CD4-positive, alpha-beta T cell treated with Interleukin-15 for 1 hour (primary cell): Measurements from ENCODE around the gene IL1RN.
A peak's percentile ranks its signal among the peaks of the same experiment; 100 is the strongest.
"Not testable (repeated sequence)": the region's sequence is repeated elsewhere in the genome, so short reads cannot be mapped to it uniquely, and the experiment has no call there.

ENCODE experiments used
- DNase-seq: peaks from one replicate; pipeline ENCODE4 v3.0.0-alpha.2; 2020

Gene IL1RN

GRCh38 chr2:113126845-113127645, at the start of gene IL1RN:
Gene IL1RN (plus strand): TSS chr2:113127598. CDS start chr2:113127625, 27 bp downstream.
- peak; percentile 65 for DNase-seq

- DNase-seq: no peak
Observed at GRCh38 chr2:113077921-113078320, 49.5 kb upstream of the IL1RN start.

- no peak for DNase-seq
Observed at GRCh38 chr2:113078350-113078839, 49.0 kb upstream of the IL1RN start.

GRCh38 chr2:113079131-113079530, 48.3 kb upstream of the IL1RN start:
- no peak for DNase-seq

GRCh38 chr2:113080134-113080533, 47.3 kb upstream of the IL1RN start:
- peak; percentile 19 for DNase-seq

GRCh38 chr2:113081488-113082210, 45.7 kb upstream of the IL1RN start:
- no peak for DNase-seq

GRCh38 chr2:113083296-113083695, 44.1 kb upstream of the IL1RN start:
- peak; percentile 42 for DNase-seq

GRCh38 chr2:113084249-113085000, 43.0 kb upstream of the IL1RN start:
- DNase-seq: no peak

GRCh38 chr2:113085542-113085941, 41.9 kb upstream of the IL1RN start:
- DNase-seq: no peak

GRCh38 chr2:113088213-113088992, 39.0 kb upstream of the IL1RN start:
- no peak for DNase-seq

GRCh38 chr2:113089916-113090315, 37.5 kb upstream of the IL1RN start:
- DNase-seq: no peak

- no peak for DNase-seq
Observed at GRCh38 chr2:113091231-113091896, 36.0 kb upstream of the IL1RN start.

- no peak for DNase-seq
Observed at GRCh38 chr2:113092864-113093612, 34.4 kb upstream of the IL1RN start.

GRCh38 chr2:113093613-113093977, 33.8 kb upstream of the IL1RN start:
- no peak for DNase-seq

- not testable (repeated sequence) for DNase-seq
Observed at GRCh38 chr2:113096306-113096705, 31.1 kb upstream of the IL1RN start.

GRCh38 chr2:113096842-113097618, 30.4 kb upstream of the IL1RN start:
- DNase-seq: not testable (repeated sequence)

GRCh38 chr2:113098041-113098440, 29.4 kb upstream of the IL1RN start:
- DNase-seq: no peak

GRCh38 chr2:113098532-113098931, 28.9 kb upstream of the IL1RN start:
- no peak for DNase-seq

- no peak for DNase-seq
Observed at GRCh38 chr2:113102133-113102532, 25.3 kb upstream of the IL1RN start.

GRCh38 chr2:113103277-113103676, 24.1 kb upstream of the IL1RN start:
- no peak for DNase-seq
